HFF-Myc (cell line): ENCODE data around the gene RPTOR.

Experiments
- DNase-seq: peaks from one replicate; pipeline ENCODE4 v3.0.0-alpha.2; 2011; ENCODE audit warnings: low read depth; ENCODE audit errors: extremely low read depth
- H3K4me3 ChIP-seq: replicated peaks from 2 replicates; pipeline ENCODE4 v1.5.1; 2011; ENCODE audit warnings: low read depth, mild to moderate bottlenecking, control low read depth, low read length
- TF ChIP-seq, protein P1 (sequence below): IDR thresholded peaks from 2 replicates; pipeline ENCODE4 v1.5.1; 2012; ENCODE audit warnings: mild to moderate bottlenecking, low read depth, low read length, control low read depth; ENCODE audit errors: missing control alignments

The RPTOR gene

GRCh38 chr17:80604670-80605010 is 60.0 kb downstream of the RPTOR start:
- TF ChIP-seq, protein P1, sequence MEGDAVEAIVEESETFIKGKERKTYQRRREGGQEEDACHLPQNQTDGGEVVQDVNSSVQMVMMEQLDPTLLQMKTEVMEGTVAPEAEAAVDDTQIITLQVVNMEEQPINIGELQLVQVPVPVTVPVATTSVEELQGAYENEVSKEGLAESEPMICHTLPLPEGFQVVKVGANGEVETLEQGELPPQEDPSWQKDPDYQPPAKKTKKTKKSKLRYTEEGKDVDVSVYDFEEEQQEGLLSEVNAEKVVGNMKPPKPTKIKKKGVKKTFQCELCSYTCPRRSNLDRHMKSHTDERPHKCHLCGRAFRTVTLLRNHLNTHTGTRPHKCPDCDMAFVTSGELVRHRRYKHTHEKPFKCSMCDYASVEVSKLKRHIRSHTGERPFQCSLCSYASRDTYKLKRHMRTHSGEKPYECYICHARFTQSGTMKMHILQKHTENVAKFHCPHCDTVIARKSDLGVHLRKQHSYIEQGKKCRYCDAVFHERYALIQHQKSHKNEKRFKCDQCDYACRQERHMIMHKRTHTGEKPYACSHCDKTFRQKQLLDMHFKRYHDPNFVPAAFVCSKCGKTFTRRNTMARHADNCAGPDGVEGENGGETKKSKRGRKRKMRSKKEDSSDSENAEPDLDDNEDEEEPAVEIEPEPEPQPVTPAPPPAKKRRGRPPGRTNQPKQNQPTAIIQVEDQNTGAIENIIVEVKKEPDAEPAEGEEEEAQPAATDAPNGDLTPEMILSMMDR, result no peak
- DNase-seq, result no peak
- H3K4me3 ChIP-seq, result no peak overlapping the region

DNA sequence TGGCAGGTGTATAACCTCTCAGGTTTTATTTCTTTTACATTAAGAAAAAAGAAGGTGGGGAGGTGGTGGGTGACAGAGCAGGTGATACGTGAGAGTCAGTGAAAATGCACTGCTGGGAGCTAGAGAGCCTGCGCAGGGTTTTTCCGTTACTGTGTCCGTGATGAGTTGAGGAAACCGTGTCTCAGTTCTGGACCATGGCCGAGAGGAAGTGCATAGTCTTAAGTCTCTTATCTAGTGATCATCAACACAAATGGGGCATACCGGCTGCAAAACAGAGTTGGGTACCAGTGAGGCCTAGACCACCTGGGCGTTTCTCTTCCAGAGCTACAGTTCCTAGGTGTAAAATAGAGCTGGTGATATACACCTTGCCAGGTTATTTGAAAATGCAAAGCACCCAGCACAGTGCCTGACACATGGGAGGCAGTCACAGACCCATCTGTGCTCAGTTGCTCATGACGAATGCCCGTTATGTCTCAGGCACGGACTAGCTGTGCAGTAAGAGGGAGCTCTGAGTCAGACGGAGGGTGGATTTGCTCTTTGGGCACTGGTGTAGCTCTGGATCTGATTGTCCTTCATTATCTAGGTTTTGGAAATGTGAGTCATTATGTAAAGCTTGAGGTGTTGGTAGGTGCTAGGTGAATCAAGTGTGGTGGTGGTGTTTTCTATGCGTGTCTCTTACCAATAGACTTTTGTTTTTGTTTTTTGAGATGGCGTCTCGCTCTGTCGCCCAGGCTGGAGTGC is 60.9 kb downstream of the RPTOR start:
- TF ChIP-seq, protein P1, result no peak
- DNase-seq, result no peak
- no peak overlapping the region for H3K4me3 ChIP-seq

DNA sequence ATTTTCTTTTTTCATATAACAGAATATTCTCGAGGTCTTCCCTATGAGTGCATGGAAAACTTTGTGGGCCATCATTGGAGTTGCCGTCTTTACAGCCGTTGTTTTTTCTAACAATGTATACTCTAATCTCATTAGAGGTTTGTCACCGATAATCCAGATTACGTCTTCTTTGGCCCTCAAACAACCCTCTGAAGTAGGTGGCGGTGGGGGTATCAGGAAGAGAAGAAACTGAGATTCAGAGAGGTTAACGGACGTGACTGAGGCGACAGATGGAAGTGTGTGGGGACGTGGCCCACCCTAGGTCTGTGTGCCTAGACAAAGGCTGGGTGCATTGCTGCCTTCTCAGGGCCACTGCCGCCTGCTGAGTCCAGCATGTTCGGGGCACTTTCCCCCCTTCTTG is 63.7 kb downstream of the RPTOR start:
- TF ChIP-seq, protein P1, result no peak
- DNase-seq, result no peak
- H3K4me3 ChIP-seq, result no peak overlapping the region

DNA sequence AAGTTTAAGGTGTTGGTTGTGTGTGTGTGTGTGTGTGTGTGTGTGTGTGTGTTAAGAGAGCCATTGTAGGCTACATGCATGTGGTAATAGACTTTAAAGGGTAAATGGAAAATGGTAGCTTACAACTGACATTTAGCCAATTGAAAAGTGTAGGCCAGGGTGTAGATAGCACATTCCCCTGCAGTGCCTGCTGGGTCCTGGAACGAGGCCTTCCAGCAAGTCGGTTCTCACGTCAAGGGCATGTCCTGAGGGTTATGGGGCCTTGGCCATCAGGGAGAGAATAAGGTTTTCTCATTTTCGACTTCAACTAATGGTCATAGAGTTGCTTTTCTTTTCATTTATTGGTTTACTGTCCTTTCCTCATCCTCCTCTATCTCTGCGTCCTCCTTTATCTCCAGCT is 65.1 kb downstream of the RPTOR start:
- H3K4me3 ChIP-seq, result no peak overlapping the region
- DNase-seq, result no peak
- TF ChIP-seq, protein P1, result no peak

DNA sequence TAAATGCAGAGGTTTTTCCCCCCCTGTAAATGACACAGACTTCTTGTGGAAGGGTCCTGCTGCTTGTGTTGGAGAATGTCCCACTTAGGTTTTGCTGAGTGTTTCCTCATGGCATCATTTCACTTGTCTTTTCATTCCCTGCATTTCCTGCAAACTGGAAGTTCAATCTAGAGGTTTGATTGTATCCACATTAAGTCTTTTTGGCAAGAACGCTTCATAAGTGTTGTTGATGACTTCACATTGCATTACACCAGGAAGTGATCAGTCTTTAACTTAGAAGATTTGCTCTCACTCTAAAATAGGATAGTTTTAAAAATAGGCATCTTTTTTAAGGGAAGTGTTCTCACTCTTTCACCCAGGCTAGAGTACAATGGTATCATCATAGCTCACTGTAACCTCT is 67.2 kb downstream of the RPTOR start:
- DNase-seq, result no peak
- TF ChIP-seq, protein P1, result no peak
- H3K4me3 ChIP-seq, result no peak overlapping the region

DNA sequence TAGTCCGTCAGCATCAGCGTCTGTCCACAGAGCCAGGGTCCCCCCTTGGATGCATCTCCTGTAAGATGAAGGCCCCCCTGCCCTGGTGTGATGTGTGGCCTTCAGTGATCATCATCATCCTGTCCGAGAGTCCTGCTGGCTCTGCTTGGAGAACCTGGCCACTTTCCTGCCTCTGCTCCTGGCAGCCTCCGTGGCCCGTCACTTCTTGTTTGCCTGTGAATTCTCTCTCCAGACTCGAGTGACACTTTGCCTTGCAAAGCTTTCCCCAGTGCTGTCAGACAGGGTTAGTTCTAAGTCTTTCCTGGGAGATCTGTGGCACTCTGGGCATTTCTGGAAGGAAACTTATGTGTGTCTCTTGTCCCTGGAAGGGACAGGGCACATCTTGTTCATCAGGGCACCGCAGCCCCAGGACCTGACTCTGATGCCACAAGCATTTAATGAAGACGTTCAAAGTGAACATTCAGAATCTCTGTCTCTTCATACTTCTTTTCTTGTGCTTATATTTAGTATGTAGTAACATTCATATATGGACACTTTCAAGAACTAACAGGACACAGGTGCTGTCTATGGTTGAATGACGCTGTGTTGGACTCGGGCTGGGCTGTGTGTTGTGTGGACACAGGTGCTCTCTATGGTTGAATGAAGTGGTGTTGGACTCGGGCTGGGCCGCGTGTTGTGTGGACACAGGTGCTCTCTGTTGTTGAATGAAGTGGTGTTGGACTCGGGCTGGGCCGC is 68.5 kb downstream of the RPTOR start:
- H3K4me3 ChIP-seq, result no peak overlapping the region
- no peak for DNase-seq
- TF ChIP-seq, protein P1, result no peak
